NCI-H128 (cell line): ENCODE results near the gene UFD1.

Source experiments
- DNase-seq: peaks from one replicate; lab custom pipeline; 2025; ENCODE audit not compliant: unreplicated experiment; lab: John Stamatoyannopoulos, UW

The UFD1 gene, protein sequence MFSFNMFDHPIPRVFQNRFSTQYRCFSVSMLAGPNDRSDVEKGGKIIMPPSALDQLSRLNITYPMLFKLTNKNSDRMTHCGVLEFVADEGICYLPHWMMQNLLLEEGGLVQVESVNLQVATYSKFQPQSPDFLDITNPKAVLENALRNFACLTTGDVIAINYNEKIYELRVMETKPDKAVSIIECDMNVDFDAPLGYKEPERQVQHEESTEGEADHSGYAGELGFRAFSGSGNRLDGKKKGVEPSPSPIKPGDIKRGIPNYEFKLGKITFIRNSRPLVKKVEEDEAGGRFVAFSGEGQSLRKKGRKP

DNA sequence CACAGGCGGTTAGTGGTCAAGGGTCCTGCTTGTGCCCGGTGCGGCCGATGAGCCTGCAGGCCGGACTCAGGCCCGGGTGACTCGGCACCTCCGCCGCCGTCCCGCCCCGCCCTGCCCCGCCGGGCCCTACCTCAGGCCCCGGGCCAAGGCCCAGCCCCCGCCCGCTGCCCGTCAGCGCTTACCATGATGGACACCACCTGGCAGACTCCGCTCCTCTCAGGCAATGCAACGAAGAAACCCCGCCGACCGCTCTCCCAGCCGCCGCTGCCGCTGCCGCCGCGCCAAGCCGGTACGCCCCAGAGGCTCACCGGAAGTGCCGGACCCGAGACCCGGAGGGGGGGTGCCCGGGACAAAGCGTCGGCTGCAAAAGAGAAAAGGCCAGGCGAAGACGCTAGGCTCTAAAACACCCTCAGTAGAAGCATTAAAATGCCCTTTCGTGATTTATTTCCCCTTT is at the start of gene UFD1:
TSS of gene UFD1 (minus strand) at position 293 of the 454 bp plus-strand sequence. CDS start at position 185, 108 bp downstream.
- peak; percentile 60 for DNase-seq

DNA sequence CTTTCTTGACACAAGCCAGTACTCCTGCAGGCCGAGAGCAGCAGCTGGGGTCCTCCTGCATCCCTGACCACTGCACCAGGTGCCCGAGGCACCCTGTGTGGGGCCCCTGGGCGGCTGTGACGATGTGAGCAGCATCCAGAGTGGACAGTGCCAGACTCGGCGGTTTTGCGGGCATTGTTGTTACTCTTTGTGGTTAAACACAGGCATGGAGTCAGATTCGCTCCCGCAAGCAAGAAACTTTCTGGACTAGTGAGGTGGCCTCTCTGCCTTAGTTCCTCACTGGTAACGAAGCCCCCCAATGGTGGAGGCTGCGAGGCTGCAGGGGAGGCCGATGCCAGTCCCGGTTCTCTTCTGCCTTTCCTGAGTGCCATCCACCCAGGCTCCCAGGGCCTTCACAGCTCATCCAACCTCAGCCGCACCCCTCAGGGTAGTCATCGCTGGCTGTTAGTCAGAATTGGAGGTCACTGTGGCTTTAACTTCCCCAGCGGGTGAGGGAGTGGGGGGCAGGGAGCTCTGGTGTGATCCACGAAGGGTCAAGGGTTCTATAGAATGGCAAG is 48.9 kb upstream of the UFD1 start:
- DNase-seq: no peak

DNA sequence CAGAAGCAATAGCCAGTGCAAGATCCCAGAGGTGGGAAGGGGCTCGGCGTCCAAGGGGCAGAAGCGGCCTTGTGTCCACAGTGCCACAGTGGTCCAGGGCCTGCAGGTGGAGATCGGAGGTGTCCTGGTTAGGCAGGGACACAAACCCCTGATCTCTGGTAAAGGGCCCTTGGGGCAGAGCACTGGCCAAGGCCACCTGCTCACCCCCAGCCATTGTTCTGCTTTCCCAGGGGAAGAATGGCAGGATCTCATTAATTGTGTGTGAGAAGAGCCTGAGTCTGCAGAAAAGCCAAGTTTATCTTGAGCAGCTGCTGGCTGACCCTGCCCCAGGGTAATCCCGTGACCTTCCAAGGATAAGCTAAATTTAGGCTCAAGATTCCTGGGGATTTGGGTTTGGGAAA is 48.3 kb upstream of the UFD1 start:
- no peak for DNase-seq

DNA sequence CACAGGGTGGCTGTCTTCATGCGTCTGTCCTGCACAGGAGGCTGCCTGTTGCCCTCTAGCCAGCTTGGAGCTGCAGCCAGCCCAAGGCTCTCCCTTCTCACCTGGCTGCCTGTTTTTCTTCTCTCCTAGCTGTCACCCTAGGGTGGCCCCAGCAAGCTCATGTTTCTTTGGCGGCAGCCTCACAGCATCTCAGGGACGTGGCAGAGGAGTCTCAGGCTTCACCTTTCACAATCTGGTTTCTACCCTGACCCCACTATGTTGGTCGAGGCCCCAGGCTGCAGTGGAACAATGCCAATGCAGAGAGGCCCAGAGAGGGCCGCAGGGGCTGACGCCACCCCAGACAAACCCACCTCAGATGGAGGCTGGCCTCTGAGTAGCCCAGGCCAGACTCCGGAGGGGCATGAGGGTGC is 47.7 kb upstream of the UFD1 start:
- DNase-seq: no peak

DNA sequence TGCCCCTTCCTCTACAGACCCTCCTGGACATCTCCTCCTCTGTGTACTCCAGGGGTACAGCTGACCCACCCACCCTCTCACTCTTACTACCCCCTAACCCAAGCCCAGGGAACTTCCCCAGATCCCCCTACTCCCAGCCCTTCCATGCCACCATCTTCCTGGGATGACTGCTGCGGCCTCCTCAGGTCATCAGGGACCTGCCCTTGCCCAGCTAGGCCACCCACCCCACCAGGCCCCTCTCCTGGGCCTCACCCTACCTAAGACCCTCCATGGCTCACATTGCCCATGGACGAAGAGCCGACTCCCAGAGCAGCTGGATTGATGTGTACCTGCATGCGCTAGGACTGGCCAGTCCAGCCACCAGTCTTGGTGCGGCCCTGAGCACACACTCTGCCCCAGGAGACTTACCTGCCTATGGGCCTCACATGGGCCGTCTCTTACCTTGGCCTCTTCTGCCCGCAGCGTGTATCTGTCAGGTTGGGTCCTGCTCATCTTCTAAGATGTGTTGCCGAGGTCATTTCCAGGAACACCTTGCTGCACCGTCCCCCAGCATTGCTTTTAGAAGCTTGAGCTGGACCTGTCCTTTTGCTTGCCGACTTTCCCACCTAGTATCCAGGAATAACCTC is 47.2 kb upstream of the UFD1 start:
- no peak for DNase-seq

DNA sequence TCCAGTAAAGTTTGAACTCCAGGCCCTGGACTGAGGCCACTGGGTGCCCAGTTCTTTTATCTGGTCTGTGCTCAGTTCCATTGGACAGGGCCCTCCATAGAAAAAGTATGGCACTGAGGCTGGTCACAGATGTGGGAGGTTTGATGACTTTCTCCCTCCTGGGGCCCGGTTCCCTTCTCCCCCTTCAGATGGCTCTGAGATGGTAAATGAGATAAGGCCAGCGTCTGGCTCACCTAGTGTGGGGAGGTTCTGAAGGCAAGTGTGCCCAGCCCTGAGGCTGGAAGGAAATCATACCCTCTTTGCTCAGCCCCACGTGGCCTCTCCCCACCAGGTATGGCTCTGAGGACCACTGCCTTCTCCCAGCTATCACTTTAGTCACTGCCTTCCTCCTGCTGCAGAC is 46.7 kb upstream of the UFD1 start:
- no peak for DNase-seq

DNA sequence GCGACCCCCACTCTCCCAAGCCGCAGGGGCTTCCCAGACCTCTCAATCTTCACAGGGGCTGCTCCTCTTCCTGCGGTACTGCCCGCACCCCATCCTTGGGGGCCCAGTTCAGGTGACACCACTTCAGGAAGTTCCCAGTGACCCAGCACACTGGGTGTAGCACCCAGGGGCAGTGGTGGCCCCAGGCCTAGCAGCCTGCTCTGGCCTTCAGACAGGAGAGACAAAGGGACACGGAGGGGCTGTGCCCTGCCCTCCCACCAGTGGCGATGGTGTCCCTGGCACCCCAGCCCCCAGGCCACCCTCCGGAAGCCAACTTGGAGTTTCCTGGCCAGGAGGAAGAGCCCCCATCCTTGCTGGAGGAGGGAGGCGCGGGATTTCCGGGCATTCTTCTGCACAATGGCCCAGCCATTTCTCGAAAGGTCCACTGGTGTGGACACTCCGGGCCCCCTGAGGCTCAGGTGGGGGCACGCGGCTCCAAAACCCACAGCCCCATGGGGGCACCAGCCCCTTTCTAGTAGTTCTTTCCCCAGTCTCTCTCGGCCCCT is 46.2 kb upstream of the UFD1 start:
- DNase-seq: no peak

DNA sequence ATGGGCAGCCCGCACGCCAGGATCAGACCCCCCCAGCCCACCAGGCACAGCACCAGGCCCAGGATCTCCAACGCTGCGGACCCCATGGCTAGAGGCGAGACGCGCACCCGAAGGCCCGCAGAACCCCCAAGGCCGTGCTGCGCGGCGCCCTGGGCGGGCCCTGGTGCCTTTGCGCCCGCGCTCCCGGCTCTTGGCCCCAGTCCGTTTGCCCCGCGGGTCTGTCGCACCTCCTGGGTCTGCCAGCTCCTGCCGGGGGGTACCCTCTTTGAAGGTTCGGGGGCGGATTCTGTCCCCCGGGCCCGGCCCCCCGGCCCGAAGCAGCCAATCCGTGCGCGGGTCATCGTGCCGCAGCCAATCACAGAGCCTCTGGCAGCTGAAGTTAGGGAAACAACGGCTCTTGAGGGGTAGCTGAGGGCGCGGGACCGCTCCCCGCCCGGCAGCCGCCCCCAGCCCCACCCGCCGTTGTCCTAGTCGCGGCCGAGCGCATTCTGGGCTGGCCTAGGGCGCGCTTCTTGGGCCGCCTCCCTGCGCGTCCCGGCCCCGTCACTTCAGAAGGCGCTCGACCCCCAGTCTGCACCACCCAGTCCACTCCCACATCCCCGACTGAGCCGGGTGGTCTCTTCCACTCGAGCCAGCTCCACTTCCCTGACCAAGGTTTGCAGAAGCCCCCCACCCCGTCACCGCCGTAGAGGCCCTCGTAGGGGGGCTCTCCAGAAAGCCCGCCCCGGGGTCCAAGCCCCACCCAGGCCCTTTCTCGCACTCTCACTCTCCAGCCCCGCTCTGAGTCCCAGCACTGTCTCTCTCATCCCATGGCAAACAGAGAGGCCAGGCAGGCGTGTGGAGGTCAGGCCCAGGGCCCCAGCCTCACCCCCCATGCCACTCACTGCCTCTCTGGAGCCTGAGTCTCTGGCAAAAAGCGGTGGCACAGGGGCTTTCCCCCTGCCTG is 45.5 kb upstream of the UFD1 start, which contains the start of gene CLDN5:
TSS of gene CLDN5 (minus strand) at position 241 of the 946 bp plus-strand sequence. CDS start at position 86, 155 bp downstream.
- DNase-seq: peak; percentile 15

DNA sequence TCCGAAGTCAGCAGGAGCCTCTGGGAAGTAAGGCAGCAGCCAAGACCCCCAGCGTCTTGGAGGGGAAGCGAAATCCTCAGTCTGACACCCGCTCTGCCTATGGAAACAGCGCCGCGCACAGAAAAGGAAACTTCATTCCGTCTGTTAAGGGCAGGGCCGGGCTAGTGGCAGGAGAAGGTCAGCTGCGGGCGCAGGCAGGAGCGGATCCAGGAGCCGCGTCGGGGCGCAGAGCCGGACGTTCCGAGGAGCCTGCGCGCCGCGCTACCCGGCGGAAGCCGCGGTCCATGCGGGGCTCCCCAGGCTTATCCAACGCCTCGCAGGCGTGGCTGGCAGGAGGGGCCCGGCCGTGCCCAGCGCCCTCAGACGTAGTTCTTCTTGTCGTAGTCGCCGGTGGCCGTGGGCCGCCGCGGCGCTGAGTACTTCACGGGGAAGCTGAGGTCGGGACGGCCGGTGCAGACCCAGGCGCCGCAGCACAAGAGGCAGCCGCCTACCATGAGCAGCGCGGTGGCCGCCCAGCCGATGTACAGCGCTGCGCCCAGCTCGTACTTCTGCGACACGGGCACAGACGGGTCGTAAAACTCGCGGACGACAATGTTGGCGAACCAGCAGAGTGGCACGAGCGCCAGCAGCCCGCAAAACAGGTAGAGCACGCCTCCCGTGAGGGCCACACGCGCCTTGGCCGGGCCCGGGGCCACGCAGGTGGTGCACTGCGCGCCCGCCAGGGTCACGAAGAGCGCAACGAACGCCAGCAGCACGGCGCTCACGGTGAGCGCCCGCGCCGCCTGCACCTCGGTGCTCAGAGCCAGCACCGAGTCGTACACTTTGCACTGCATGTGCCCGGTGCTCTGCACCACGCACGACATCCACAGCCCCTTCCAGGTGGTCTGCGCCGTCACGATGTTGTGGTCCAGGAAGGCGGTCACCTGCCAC is 44.5 kb upstream of the UFD1 start:
- DNase-seq: no peak

DNA sequence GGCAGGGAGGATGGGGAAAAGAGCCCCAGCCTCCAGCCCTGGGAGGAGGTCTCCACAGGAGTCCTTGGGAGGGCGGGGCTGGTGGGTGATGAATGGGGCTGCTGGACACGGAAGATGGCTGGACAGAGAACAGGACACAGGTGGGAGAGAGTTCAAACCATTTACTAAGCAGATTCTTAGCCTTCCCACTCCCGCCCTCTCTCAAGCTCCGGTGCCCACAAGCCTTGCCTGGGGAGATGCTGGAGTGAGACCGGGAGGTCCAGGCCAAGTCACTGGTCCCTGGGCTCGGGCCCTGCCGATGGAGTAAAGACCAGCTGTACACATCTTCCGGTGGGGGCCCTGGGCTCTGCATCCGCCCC is 43.9 kb upstream of the UFD1 start:
- DNase-seq: no peak

DNA sequence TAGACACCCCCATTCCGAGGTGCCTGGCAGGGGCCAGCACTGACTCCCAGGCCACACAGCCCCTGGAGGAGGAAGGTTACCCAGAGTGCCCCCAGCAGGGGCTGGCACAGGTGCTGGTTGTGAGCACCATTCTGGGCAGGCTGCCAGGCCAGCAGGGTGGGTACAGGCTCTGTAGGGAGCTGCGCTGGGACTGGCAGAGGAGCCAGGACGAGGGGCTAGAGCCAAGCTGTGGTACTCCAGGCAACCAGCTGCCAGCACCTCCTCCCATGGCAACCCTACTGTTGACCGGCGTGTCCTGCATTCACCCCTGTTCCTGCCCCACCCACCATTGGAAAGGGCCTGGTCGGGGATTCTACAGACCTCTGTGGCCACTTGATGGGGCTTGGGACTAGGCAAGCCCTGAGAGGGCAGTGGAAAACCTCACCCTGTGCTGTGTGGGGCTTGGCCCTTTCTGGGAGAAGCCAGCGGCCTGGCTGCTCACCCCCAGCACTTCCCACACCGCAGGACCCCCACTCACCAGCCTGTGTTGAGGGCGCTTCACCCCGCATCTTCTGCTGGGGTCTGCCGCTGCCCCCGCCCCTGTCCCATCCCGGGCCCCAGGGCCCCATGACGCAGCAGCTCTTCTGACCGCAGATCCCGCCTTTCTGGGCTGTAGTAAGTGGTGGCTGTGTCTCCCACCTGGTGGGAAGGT is 43.3 kb upstream of the UFD1 start:
- peak; percentile 59 for DNase-seq

DNA sequence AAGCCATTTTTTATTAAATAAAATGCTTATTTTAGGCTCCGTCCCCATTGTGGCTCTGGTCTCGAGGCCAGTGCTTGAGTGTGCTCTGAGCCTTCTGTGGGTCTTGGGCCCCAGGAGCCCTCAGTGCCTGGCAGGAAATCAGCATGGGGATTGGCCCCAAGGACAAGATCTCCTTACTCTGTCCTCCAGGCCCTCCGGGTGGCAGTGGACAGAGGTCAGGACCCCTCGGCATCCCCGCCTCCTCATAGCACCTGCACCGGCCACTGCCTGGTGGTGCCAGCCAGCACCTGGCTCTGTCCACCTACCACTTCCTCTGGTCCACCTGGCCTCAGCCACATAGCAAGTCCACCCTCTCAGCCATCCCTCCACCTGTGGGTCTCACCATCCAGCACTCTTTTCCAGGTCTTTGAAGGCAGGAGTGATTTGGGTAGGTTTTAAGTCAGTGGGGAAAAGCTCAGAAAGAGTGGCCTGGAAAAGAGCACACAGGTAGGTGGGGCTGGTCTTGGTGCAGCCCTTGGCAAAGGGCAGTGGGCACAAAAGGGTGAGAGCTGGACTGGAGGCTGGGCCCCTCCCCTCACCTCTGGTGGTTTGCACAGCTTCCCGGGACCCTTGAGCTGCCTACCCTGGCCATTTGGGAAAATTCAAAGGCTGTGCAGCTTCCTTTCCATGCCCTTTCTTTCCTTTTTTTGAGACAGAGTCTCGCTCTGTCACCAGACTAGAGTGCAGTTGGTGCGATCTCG is 41.7 kb upstream of the UFD1 start:
- DNase-seq: no peak

DNA sequence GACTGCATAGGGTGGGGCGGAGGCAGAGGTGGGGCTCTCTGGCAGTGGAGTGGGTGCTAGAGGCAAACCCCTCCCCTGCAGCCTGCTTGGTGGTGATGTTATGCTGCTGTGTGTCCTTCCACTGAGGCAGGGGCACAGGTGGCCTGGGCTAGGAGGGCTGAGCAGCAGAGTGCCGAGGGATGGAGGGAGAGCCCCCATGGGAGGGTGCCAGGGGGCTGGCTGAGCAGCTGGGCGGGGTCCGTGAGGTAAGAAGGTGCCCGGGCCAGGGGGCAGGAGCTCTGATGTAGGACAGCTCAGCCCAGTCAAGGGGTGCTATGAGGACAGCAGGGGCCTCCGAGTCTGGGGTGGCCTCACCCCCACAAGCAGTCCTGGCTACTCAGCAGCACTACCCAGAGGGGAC is 41.0 kb upstream of the UFD1 start:
- DNase-seq: no peak

DNA sequence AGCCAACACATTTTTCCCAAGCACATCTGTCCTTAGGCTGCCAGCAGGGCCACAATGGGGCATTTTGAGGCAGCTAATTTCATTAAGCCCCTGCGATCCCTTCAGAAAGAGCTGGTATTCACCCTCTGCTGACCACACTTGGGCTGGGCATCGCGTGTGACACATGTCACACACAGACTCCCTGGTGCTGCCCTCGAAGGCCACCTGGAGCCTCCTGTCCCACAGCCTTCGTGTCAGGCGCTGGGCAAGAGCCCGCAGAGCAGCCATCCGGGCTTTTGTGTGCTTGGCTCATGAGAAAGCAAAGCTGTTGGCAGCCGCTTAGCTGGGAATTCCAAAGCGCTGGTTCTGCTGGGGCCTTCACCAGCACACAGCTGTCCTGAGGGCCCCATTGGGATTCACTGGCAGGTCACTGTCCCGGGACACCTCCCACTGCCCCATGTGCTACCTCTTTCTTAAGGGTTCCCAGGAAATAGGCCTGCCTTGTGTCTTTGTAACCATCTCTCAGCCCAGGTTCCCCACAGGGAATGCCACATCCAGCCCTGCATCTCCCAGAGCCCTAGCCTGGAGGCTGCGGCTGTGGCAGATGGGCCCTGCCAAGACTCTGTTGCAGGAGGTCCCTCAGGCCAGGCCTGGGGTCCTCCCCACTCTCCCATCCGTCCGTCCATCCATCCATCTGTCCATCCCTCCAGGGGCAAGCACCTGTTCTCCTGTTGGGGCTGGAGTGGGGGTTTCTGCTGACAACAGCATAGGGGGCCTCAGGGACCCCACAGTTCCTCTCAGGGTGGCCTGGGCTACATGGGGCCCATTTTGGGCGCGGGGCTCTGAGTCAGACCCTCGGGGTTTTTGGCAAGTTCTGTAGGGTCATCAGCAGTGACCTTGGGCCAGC is 40.3 kb upstream of the UFD1 start:
- DNase-seq: no peak

DNA sequence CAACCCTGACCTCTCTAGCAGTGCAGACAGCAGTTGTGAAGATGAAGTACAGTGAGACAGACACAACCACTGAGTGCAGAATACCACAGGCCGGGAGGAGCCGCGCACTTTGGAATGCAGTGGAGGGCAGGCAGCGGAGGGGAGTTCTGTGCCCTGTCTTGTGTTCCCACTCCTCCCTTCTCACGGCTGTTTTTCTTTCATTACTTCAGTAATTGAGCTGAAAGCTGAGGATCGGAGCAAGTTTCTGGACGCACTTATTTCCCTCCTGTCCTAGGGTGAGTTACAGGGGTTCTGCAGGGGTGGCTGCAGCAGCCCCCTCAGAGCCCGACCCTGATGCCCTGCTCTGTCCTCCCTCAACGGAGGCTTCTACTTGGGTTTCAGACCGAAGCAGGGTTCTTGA is 39.6 kb upstream of the UFD1 start:
- DNase-seq: no peak

DNA sequence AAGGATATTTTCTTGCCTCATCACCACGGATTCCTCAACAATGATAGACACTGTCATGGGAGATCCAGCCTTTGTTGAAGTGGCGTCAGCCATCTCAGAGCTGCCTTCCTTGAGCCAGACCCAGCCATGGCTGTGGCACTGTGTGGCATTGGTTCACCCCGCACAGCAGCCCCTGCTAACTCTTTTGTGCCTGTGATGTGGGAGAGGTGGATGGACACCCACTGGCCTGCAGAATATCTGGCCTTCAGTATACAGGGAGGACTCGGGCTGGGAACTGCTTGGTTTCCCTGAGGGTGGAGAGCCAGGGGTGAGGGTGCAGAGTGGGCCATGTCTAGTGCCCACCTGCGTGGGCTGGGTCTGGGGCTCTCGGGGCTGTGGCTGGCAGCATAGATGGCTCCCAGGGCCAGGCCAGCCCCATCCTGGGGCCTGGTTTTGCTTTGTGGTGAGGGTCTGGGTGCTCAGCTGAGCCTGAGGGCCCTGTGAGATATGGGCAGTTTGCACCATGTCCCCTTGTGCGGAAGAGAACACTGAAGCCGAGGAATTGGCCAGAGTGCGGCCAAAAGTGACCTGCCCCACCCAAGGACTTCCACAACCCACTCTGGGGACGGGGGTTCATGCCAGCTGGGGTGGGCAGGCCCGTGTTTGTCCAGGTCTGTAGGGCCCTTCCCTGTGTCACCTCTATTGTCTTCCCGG is 39.1 kb upstream of the UFD1 start:
- no peak for DNase-seq

DNA sequence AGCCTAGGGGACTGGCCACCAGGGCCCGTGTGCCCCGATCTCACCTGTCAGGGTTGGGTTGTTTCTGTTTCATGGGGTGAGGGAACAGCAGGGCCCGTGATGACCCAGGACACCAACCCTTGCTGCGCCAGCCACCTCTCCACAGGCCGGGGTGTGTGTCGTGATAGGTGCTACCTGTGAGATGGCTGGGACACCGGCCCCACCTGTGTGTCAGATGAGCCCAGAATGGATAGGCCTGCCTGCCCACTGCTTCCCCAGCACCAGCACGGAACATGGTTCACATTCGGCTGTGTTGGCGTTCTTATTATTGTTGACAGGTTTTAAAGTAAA is 38.1 kb upstream of the UFD1 start:
- DNase-seq: no peak
